Endothelial cell (in vitro differentiated cells): ENCODE data around the gene TP53I13. TPM values are rescaled to one million over a fixed set of nuclear protein-coding genes. Genes with fewer than 3 reads are reported as not detected.

ENCODE experiments used
- DNase-seq: peaks from one replicate; pipeline ENCODE4 v3.0.0; 2021; ENCODE audit warnings: low spot score
- H3K27ac Mint-ChIP-seq: one replicate; pipeline ENCODE4 v1.8.0; 2021; ENCODE audit warnings: mixed read lengths, inconsistent platforms; ENCODE audit not compliant: unreplicated experiment
- H3K27me3 Mint-ChIP-seq: one replicate; pipeline ENCODE4 v1.8.0; 2021; ENCODE audit warnings: mild to moderate bottlenecking, moderate library complexity, mixed read lengths, inconsistent platforms; ENCODE audit not compliant: unreplicated experiment
- H3K36me3 Mint-ChIP-seq: one replicate; pipeline ENCODE4 v1.8.0; 2021; ENCODE audit warnings: mild to moderate bottlenecking, low read depth, mixed read lengths, inconsistent platforms; ENCODE audit not compliant: unreplicated experiment
- H3K4me1 Mint-ChIP-seq: one replicate; pipeline ENCODE4 v1.8.0; 2021; ENCODE audit warnings: mild to moderate bottlenecking, mixed read lengths, inconsistent platforms; ENCODE audit not compliant: unreplicated experiment
- H3K4me3 Mint-ChIP-seq: one replicate; pipeline ENCODE4 v1.8.0; 2021; ENCODE audit warnings: mild to moderate bottlenecking, mixed read lengths, inconsistent platforms; ENCODE audit not compliant: unreplicated experiment
- H3K9me3 Mint-ChIP-seq: one replicate; pipeline ENCODE4 v1.8.0; 2021; ENCODE audit warnings: mixed read lengths, inconsistent platforms; ENCODE audit not compliant: unreplicated experiment
- total RNA-seq: library from RNA; stranded (reverse); fragmentation: NEBNext Ultra II Directional; extraction: Animal tissue kit (Norgen Biotek cat#: 25700); gene quantifications from one replicate; pipeline ENCODE4 v1.2.1, GENCODE V29; 2021; ENCODE audit not compliant: unreplicated experiment
- TF ChIP-seq, protein P1 (sequence below): fragments of 200-600 bp; sonication (generic); IDR thresholded peaks from one replicate; pipeline ENCODE4 v1.5.0; 2021; ENCODE audit warnings: antibody characterized with exemption; ENCODE audit not compliant: unreplicated experiment

Gene TP53I13
- total RNA-seq, 1 donor from 2014 or later: 15.7 TPM

GRCh38 chr17:29566473-29567303 lies 1.8 kb upstream of the TP53I13 start, which contains the start of gene ABHD15:
Gene ABHD15 (minus strand): TSS chr17:29567037. CDS start chr17:29566966, 71 bp downstream.
- TF ChIP-seq, protein P1, sequence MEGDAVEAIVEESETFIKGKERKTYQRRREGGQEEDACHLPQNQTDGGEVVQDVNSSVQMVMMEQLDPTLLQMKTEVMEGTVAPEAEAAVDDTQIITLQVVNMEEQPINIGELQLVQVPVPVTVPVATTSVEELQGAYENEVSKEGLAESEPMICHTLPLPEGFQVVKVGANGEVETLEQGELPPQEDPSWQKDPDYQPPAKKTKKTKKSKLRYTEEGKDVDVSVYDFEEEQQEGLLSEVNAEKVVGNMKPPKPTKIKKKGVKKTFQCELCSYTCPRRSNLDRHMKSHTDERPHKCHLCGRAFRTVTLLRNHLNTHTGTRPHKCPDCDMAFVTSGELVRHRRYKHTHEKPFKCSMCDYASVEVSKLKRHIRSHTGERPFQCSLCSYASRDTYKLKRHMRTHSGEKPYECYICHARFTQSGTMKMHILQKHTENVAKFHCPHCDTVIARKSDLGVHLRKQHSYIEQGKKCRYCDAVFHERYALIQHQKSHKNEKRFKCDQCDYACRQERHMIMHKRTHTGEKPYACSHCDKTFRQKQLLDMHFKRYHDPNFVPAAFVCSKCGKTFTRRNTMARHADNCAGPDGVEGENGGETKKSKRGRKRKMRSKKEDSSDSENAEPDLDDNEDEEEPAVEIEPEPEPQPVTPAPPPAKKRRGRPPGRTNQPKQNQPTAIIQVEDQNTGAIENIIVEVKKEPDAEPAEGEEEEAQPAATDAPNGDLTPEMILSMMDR: no peak
- peak; percentile 53 for DNase-seq
- H3K27ac Mint-ChIP-seq: no peak within 1 kb of the TSS
- peaks cover 18% of the 10 kb centered on the region for H3K4me1 Mint-ChIP-seq
- H3K9me3 Mint-ChIP-seq: no peaks in the 10 kb centered on the region
- peaks cover 14% of the 10 kb centered on the region for H3K27me3 Mint-ChIP-seq
- peaks cover 11% of the 10 kb centered on the region for H3K36me3 Mint-ChIP-seq
- peak within 1 kb of the TSS; percentile 69 for H3K4me3 Mint-ChIP-seq

DNA sequence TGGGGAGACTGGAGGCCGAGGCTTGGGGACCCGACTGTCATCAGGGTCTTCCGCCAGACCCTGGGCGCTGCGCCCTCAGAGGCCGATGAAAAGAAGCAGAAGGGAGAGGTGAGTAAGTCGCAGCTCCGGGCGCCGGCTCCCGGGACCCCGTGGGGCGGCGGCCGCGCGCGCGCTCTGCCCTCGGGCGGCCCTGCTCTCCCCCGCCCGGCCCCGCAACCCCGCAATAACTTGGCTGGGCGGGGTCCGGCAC lies 1.3 kb upstream of the TP53I13 start:
- H3K4me3 Mint-ChIP-seq: no peak overlapping the region
- H3K27me3 Mint-ChIP-seq: peaks cover 14% of the 10 kb centered on the region
- no peak overlapping the region for H3K27ac Mint-ChIP-seq
- no peak for DNase-seq
- TF ChIP-seq, protein P1: no peak
- H3K4me1 Mint-ChIP-seq: peaks cover 12% of the 10 kb centered on the region
- peaks cover 11% of the 10 kb centered on the region for H3K36me3 Mint-ChIP-seq
- no peaks in the 10 kb centered on the region for H3K9me3 Mint-ChIP-seq

GRCh38 chr17:29567554-29568330 lies 759 bp upstream of the TP53I13 start:
- Mint-ChIP-seq H3K36me3 (peaks cover 9% of the 10 kb centered on the region), H3K4me3 (peak overlapping the region; percentile 91), H3K9me3 (no peaks in the 10 kb centered on the region), H3K27ac (no peak overlapping the region), H3K4me1 (peaks cover 7% of the 10 kb centered on the region), H3K27me3 (peaks cover 12% of the 10 kb centered on the region)
- peak; percentile 53 for DNase-seq
- TF ChIP-seq, protein P1: no peak

DNA sequence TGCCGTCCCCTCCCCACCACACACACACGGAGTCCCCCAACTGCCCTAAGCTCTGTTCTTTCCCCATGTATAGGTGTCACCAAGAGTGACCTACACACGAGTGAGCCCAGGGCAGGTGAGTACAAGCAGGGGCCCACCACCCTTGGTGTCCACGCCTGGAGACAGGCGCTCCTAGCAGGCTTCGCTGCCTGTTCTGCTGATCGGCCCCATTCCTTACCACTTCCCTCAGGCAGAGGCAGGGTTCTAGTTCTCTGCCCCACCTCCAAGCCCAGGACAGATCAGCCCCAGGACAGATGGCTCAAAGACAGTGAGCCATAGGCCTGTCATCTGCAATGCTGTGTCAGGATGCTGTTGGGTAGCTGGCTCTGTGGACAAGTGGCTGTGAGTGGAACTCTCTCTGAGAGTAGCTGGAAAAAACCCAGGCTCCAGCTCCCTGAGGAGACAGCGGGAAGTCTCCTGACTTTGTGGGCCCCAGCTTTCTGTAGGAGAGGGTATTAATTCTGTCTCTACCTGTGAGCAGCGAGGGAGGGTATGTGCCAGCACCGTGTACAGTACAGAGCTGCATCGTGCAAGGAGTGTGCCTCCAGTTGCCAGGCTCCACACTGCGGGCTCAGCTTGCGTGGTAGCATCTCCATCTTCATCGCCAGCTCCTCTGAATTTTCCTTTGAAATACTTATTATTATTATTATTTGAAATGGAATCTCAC lies 897 bp downstream of the TP53I13 start:
- Mint-ChIP-seq H3K27ac (no peak overlapping the region), H3K4me3 (peak overlapping the region; percentile 89), H3K4me1 (peaks cover 5% of the 10 kb centered on the region), H3K36me3 (peaks cover 13% of the 10 kb centered on the region), H3K9me3 (no peaks in the 10 kb centered on the region), H3K27me3 (peaks cover 12% of the 10 kb centered on the region)
- TF ChIP-seq, protein P1: no peak
- no peak for DNase-seq
